Muscle of leg (tissue), 11 donors: ENCODE results near the gene LGALS3. TPM values are rescaled to one million over a fixed set of nuclear protein-coding genes. Genes with fewer than 3 reads are reported as not detected.

Experiments
- DNase-seq: peaks from one replicate; pipeline ENCODE4 v3.0.0; 2013
- H3K27ac ChIP-seq: one replicate; pipeline ENCODE4 v1.5.1; 2013; ENCODE audit warnings: mild to moderate bottlenecking, low read length, control low read depth
- H3K27me3 ChIP-seq: one replicate; pipeline ENCODE4 v1.6.1; 2013; ENCODE audit warnings: low read length; ENCODE audit not compliant: control insufficient read depth, insufficient read depth
- H3K36me3 ChIP-seq: one replicate; pipeline ENCODE4 v1.6.1; 2013; ENCODE audit warnings: low read length; ENCODE audit not compliant: control insufficient read depth, insufficient read depth
- H3K4me1 ChIP-seq: one replicate; pipeline ENCODE4 v1.6.1; 2013; ENCODE audit warnings: low read length; ENCODE audit not compliant: control insufficient read depth, insufficient read depth
- H3K4me3 ChIP-seq: one replicate; pipeline ENCODE4 v1.5.1; 2013; ENCODE audit warnings: low read length, control low read depth
- H3K9me3 ChIP-seq: replicated peaks from 2 replicates; pipeline ENCODE4 v1.6.1; 2013; ENCODE audit warnings: low read depth, low read length; ENCODE audit not compliant: control insufficient read depth
- WGBS: methylation state at CpG from one replicate; pipeline ENCODE4 v1.1.5; 2013; ENCODE audit warnings: missing lambda C conversion rate; ENCODE audit not compliant: insufficient coverage; 5-methylcytosine and 5-hydroxymethylcytosine counted together
- polyA plus RNA-seq, 8 donors: library from polyadenylated mRNA; unstranded; fragments of 120-200 nt; gene quantifications; one replicate each; pipeline versions ENCODE4 v1.2.1 to v1.2.3, GENCODE V29; 2013; ENCODE audit warnings: inconsistent platforms in 1 of 8, low replicate concordance in 1 of 8; ENCODE audit not compliant: insufficient read length in 8 of 8, insufficient read depth in 1 of 8
- total RNA-seq: library from RNA; stranded (reverse); fragments of 120-200 nt; gene quantifications from one replicate; pipeline ENCODE4 v1.2.4, GENCODE V29; 2013

Gene LGALS3
- total and polyA plus RNA-seq, 9 donors = 30.5 to 84.7 (median 39.5) TPM

DNA sequence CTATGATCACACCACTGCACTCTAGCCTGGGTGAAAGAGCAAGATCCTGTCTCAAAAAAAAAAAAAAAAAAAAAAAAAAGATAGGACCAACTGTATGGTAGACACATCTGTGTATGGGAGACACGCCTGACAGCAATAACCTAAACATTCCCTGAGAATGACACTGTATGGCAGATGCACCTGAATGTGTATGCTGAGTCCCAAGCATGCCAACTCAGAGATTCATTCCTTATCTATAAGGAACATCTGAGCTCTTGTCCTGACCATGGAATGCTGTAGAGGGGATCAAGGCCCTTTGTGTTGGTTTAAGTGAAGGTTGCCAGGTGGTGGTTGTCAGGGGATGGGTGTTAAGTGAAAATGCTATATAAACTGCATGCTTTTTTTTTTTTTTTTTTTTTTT, 19.2 kb upstream of the LGALS3 start:
- no peaks in the 10 kb centered on the region for H3K27me3 ChIP-seq
- H3K4me3 ChIP-seq = no peak overlapping the region
- no CpG with 5 or more reads among the region's 1 CpG for WGBS
- DNase-seq = no peak
- no peaks in the 10 kb centered on the region for H3K36me3 ChIP-seq
- peaks cover 13% of the 10 kb centered on the region for H3K4me1 ChIP-seq
- H3K9me3 ChIP-seq = no peaks in the 10 kb centered on the region
- H3K27ac ChIP-seq = no peak overlapping the region

DNA sequence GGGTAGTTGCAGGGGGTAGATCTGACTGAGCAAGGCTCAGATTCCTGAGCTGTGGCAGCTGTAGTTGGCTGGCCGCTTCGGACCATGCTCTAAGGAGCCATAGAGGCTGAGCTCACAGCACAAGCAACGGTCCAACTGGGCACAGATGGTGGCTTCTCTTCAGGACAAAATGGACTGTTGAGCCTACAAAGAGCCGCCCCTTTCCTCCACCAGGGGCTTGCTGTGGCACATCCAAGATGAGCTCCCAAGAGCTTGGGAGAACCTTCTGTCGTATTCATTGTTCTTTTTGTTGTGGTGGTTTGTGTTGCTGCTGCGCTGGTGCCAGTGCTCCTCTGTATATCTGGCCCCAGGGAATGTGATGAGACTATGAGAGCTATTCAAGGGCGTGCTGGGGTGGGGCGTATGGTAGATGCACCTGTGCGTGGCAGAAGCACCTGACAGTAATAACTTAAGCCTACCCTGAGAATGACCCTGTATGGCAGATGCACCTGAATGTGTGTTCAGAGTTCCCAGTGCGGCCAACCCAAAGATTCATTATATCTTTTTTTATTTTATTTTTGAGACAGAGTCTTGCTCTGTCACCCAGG, 17.8 kb upstream of the LGALS3 start:
- H3K27me3 ChIP-seq = no peaks in the 10 kb centered on the region
- 75% methylated on average over 7 of the region's 10 CpGs for WGBS
- DNase-seq = no peak

DNA sequence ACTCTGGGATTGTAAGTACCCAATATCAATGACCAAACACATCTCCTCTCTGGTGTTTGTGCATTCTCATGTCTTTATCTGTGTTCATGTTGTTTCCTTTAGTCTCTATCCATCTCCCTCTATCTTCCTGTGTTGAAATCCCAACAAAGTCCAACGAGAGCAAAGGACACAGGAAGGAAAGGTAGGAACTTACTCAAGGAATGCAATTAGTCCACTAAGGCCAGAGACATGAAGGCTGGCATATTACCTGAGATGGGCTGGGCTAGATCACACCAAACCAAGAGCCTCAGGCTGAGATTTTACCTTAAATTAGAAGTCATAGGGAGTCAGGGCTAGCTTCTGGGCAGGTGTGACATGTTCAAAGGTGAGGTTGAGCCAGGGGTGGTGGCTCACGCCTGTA, 14.3 kb upstream of the LGALS3 start:
- no peak overlapping the region for H3K27ac ChIP-seq
- H3K4me3 ChIP-seq = no peak overlapping the region
- no peaks in the 10 kb centered on the region for H3K27me3 ChIP-seq
- peaks cover 6% of the 10 kb centered on the region for H3K4me1 ChIP-seq
- no peak for DNase-seq
- H3K9me3 ChIP-seq = no peaks in the 10 kb centered on the region
- H3K36me3 ChIP-seq = no peaks in the 10 kb centered on the region
- WGBS = 100% methylated on average over 1 of the region's 2 CpGs

More for the DNA sequence above, 17.8 kb upstream of the LGALS3 start:
- no peaks in the 10 kb centered on the region for H3K36me3 ChIP-seq
- no peak overlapping the region for H3K27ac ChIP-seq
- H3K4me3 ChIP-seq = no peak overlapping the region
- H3K9me3 ChIP-seq = no peaks in the 10 kb centered on the region
- H3K4me1 ChIP-seq = peaks cover 13% of the 10 kb centered on the region

DNA sequence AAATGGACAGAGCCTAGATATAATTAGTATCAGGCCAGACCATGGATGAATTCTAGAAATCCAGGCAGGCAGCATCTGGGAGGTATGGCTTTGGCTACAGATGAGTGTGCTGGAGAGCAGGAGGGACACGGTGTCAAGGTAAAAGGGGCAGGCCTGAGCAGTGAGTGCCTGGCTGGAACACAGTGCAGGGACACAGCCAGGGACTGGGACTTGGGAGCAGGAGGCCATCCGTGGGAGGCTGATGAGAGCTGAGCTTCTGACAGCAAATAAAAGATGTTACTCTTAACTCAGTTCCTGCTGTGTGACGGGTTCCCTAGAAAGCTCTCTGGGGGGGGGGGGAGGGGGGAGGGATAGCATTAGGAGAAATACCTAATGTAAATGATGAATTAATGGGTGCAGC, 13.6 kb upstream of the LGALS3 start:
- Histone ChIP-seq H3K4me3 (no peak overlapping the region), H3K27me3 (no peaks in the 10 kb centered on the region), H3K27ac (no peak overlapping the region), H3K9me3 (no peaks in the 10 kb centered on the region), H3K36me3 (no peaks in the 10 kb centered on the region), H3K4me1 (peaks cover 6% of the 10 kb centered on the region)
- WGBS = 15% methylated on average over 2 of the region's 3 CpGs
- no peak for DNase-seq

DNA sequence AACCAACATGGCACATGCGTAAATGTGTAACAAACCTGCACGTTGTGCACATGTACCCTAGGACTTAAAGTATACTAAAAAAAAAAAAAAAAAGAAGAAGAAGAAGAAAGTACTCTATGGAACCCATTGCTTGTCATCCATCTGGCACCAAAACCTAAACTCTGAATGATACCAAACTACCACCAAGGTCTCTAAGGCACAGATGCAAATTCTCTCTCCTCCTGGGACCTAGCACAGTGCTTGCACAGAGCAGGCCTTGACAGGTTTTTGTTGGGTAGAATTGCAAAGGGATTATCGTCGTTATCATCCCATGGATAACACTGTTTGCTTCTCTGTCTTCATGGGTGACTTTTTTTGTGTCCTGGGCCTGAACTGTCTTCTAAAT, 13.2 kb upstream of the LGALS3 start:
- Histone ChIP-seq H3K36me3 (no peaks in the 10 kb centered on the region), H3K27me3 (no peaks in the 10 kb centered on the region), H3K4me1 (peaks cover 6% of the 10 kb centered on the region), H3K27ac (no peak overlapping the region), H3K4me3 (no peak overlapping the region), H3K9me3 (no peaks in the 10 kb centered on the region)
- no peak for DNase-seq
- WGBS = no CpG with 5 or more reads among the region's 4 CpGs

DNA sequence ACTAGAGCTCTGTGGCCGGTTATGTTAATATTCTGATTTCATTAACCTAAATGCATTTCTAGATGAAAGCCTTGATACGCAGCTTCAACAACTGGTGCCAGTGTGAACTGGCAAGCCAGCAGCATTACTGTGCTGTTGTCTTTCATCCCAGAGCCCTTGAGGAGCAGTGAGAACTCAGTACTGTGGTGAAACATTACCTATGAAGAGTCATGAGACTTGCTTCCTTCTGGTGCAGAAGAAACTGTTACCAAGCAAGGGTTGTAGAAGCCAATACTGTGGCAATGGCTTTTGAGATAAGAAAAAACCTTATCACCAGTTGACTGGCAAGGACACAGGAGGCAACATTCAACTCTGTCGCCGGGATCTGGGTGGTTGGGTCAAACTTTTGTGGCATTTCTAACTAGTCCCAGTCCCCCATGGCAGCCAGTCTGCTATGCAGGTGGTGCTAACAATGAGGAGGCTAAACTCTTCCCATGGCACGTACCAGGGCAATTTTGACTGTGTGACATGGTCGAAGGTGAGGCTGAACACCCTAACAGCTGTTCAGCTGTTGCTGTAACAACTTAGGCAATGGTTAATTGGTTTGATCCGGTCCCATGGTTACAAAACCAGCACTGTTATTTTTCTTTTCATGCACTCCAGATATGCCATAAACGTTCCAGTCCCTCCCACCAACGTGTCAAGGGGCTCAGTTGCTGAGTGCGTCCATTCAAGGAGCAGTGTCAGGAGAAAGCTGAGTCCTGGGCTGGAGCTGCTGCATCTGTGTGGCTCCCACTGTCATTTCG, 12.6 kb upstream of the LGALS3 start:
- H3K36me3 ChIP-seq = no peaks in the 10 kb centered on the region
- no peak overlapping the region for H3K4me3 ChIP-seq
- no peak overlapping the region for H3K27ac ChIP-seq
- H3K4me1 ChIP-seq = peaks cover 6% of the 10 kb centered on the region
- H3K27me3 ChIP-seq = no peaks in the 10 kb centered on the region
- no peaks in the 10 kb centered on the region for H3K9me3 ChIP-seq
- 66% methylated on average over 3 of the region's 11 CpGs for WGBS
- DNase-seq = no peak

DNA sequence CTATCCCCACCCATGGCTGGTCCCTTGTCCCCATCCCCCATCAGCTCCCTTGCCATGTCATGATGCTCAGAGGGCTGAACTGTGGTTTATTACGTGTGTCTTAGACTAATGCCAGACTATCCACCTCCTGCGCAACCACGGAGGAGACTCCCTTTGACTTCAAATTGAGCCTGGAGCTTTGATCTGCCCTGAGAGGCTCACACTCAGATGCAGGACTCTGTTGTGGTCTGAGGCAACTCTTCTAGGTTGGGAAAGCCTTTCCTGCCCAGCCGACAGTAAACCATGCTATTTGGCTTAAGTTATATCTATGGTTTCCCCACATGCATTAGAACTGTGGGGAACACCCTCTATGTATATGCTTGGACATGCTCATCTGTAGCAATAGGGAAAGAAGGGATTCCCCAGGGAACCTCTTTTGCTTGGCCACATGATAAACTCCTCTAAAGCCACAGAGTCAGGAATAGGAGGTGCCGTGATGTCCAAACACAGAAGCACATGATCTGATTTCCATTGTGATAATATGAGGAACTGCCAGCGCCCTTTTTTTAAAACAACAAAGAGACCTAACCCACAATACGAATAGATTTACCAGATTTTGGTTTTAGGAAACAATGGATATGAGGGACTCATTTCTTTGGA, 11.1 kb upstream of the LGALS3 start:
- Histone ChIP-seq H3K36me3 (no peaks in the 10 kb centered on the region), H3K27me3 (no peaks in the 10 kb centered on the region), H3K27ac (peak overlapping the region; percentile 54), H3K4me3 (no peak overlapping the region), H3K9me3 (no peaks in the 10 kb centered on the region), H3K4me1 (peaks cover 15% of the 10 kb centered on the region)
- WGBS = 75% methylated on average over 2 of the region's 7 CpGs
- DNase-seq = peak; percentile 60

DNA sequence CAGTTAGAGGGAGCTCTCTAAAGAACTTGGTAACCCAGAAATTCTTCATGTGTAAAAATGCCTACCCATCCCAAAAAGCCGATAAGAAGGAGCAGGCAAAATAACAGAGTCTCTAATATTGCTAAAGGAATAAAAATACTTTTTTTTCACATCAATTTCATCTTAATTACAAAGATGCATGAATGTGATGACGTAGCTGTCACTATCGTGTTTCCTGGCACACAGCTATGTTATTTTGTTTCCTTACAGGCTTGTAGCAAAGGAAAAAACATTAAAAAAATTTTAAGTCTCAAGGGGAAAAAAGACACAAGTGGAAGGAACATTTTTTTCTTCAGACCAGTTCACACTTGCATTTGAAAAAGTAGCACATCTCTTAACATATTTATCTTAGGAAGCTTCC, 10.3 kb upstream of the LGALS3 start:
- H3K36me3 ChIP-seq = no peaks in the 10 kb centered on the region
- H3K27ac ChIP-seq = peak overlapping the region; percentile 54
- H3K4me3 ChIP-seq = no peak overlapping the region
- H3K27me3 ChIP-seq = no peaks in the 10 kb centered on the region
- no CpG with 5 or more reads among the region's 3 CpGs for WGBS
- peaks cover 21% of the 10 kb centered on the region for H3K4me1 ChIP-seq
- DNase-seq = no peak
- no peaks in the 10 kb centered on the region for H3K9me3 ChIP-seq

DNA sequence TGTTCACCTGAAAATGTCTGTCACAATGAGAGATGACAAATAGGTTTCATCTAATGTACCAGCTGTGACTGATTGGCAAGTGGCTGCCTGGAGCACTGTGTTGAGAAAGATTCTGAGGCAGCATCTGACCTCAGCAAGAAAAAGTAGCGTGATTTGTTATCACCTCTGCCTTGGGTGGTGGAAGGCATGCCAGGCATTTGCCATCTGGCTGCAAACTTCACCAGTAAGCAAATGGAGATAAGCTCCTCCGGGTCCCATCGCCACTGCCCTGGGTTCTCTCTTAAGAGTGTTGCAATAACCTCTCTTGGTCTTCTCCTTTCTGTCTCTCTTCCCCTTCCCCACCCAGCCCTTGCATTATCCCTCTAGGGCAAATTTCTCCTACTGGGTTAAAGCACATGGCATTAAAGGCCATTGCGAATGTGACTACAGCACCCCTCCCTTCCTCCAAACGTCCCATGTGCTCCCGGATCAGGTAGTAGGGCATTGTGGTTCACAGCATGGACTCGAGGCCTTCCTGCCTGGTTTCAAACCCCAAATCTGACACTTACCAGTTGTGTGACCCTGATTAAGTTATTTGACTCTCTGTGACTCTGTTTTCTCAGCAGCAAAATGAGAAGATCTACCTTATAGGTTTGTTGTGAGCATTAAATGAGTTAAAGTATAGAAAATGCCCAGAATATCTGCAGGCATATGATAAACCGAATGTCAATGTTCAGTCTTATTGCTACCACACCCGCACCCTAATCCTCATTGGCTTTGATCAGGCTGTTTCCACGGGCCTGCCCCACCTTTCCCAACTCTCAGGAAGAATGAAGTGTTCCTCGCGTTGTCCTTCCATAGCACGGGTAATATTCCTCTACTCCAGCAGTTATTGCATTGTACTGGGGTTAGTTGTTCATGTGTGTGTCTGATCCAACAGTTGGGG, 8.2 kb upstream of the LGALS3 start:
- 86% methylated on average over 4 of the region's 13 CpGs for WGBS
- Histone ChIP-seq H3K36me3 (no peaks in the 10 kb centered on the region), H3K4me1 (peaks cover 22% of the 10 kb centered on the region), H3K27me3 (no peaks in the 10 kb centered on the region), H3K27ac (no peak overlapping the region), H3K4me3 (no peak overlapping the region), H3K9me3 (no peaks in the 10 kb centered on the region)
- DNase-seq = no peak
